Loucy (cell line): ENCODE measurements around the gene NIM1K.

Source experiments
- CTCF ChIP-seq: fragments of 200-600 bp; sonication (generic); conservative IDR thresholded peaks from 2 replicates; pipeline ENCODE4 v1.5.1; 2014; ENCODE audit warnings: mild to moderate bottlenecking, antibody characterized with exemption, low read length
- EZH2phosphoT487 ChIP-seq: fragments of 200-600 bp; IDR thresholded peaks from 2 replicates; pipeline ENCODE4 v1.6.1; 2018; ENCODE audit warnings: antibody characterized with exemption, mild to moderate bottlenecking, moderate library complexity, borderline replicate concordance

GRCh38 chr5:43251754-43252153 lies 59.7 kb downstream of the NIM1K start:
- no peak for TF ChIP-seq EZH2phosphoT487
- TF ChIP-seq CTCF: no peak
